Amygdala (tissue), 56 donors: ENCODE data around the gene TFB1M.
A peak's percentile ranks its signal among the peaks of the same experiment; 100 is the strongest.
"Not testable (repeated sequence)": the region's sequence is repeated elsewhere in the genome, so short reads cannot be mapped to it uniquely, and the experiment has no call there.

Source experiments
- DNase-seq, 56 donors: peaks; one replicate each; lab custom pipeline; 2025; lab: John Stamatoyannopoulos, UW

TFB1M gene

GRCh38 chr6:155306958-155307357 is 7.3 kb downstream of the TFB1M start:
- no peak for DNase-seq

- no peak for DNase-seq
Observed at GRCh38 chr6:155303361-155303870, 10.9 kb downstream of the TFB1M start.

GRCh38 chr6:155301867-155302266 is 12.4 kb downstream of the TFB1M start:
- no peak for DNase-seq

- no peak for DNase-seq
Observed at GRCh38 chr6:155297669-155298068, 16.6 kb downstream of the TFB1M start.

- DNase-seq: no peak
Observed at GRCh38 chr6:155292711-155293110, 21.6 kb downstream of the TFB1M start.

- no peak for DNase-seq
Observed at GRCh38 chr6:155291291-155291690, 23.0 kb downstream of the TFB1M start.

- no peak for DNase-seq
Observed at GRCh38 chr6:155290491-155290890, 23.8 kb downstream of the TFB1M start.

- no peak for DNase-seq
Observed at GRCh38 chr6:155287762-155288161, 26.5 kb downstream of the TFB1M start.

- DNase-seq: no peak
Observed at GRCh38 chr6:155284775-155285174, 29.5 kb downstream of the TFB1M start.

- no peak for DNase-seq
Observed at GRCh38 chr6:155278319-155279049, 35.8 kb downstream of the TFB1M start.

- DNase-seq: no peak
Observed at GRCh38 chr6:155276638-155277037, 37.6 kb downstream of the TFB1M start.

GRCh38 chr6:155275808-155276480 is 38.3 kb downstream of the TFB1M start:
- DNase-seq: peak in 21 of 56 donors; percentile 17 to 59 (median 29)

- no peak for DNase-seq
Observed at GRCh38 chr6:155274533-155274932, 39.8 kb downstream of the TFB1M start.

GRCh38 chr6:155274106-155274505 is 40.2 kb downstream of the TFB1M start:
- DNase-seq: no peak

GRCh38 chr6:155273431-155273830 is 40.9 kb downstream of the TFB1M start:
- DNase-seq: peak in 3 of 56 donors; percentile 17 to 30 (median 21)

GRCh38 chr6:155272353-155273232 is 41.7 kb downstream of the TFB1M start:
- DNase-seq: peak in 7 of 56 donors; percentile 28 to 43 (median 40)

GRCh38 chr6:155271145-155271544 is 43.1 kb downstream of the TFB1M start:
- DNase-seq: no peak

- DNase-seq: peak in 7 of 56 donors; percentile 14 to 36 (median 23)
Observed at GRCh38 chr6:155270561-155271091, 43.7 kb downstream of the TFB1M start.

GRCh38 chr6:155269765-155270164 is 44.5 kb downstream of the TFB1M start:
- no peak for DNase-seq

GRCh38 chr6:155268088-155268867 is 46.0 kb downstream of the TFB1M start:
- not testable (repeated sequence) for DNase-seq
